Nephron (organoid): ENCODE measurements around the gene FBH1.

Source experiments
- H3K27ac Mint-ChIP-seq, 3 experiments: 2 replicates each; pipeline ENCODE4 v1.8.0; 2020; ENCODE audit warnings: mixed read lengths in 3 of 3, mild to moderate bottlenecking in 2 of 3, moderate library complexity in 1 of 3
- H3K27me3 Mint-ChIP-seq: 2 replicates; pipeline ENCODE4 v1.8.0; 2021; ENCODE audit warnings: low read depth, mild to moderate bottlenecking, moderate library complexity, mixed read lengths
- H3K36me3 Mint-ChIP-seq: 2 replicates; pipeline ENCODE4 v1.8.0; 2020; ENCODE audit warnings: low read depth, mixed read lengths
- H3K4me1 Mint-ChIP-seq: 2 replicates; pipeline ENCODE4 v1.8.0; 2020; ENCODE audit warnings: mixed read lengths
- H3K4me3 Mint-ChIP-seq, 3 experiments: 2 replicates each; pipeline ENCODE4 v1.8.0; 2020; ENCODE audit warnings: mild to moderate bottlenecking in 3 of 3, mixed read lengths in 3 of 3, moderate library complexity in 2 of 3
- H3K9me3 Mint-ChIP-seq: 2 replicates; pipeline ENCODE4 v1.8.0; 2020; ENCODE audit warnings: mixed read lengths
- CTCF ChIP-seq, 3 experiments: fragments of 200-600 bp; sonication (generic); IDR thresholded peaks; one replicate each; pipeline ENCODE4 v1.5.0; 2021; ENCODE audit warnings: antibody characterized with exemption in 3 of 3; ENCODE audit not compliant: unreplicated experiment in 3 of 3

FBH1 gene

GRCh38 chr10:5951167-5951711, 61.2 kb downstream of the FBH1 start:
- Mint-ChIP-seq H3K4me1 (peaks cover 15% of the 10 kb centered on the region), H3K9me3 (no peaks in the 10 kb centered on the region), H3K4me3 (no peak overlapping the region), H3K27ac (no peak overlapping the region), H3K36me3 (no peaks in the 10 kb centered on the region), H3K27me3 (peaks cover 28% of the 10 kb centered on the region)
- no peak for TF ChIP-seq CTCF (IDR thresholded peaks at IDR 0.05; ENCODE audit: unreplicated experiment in 3 of 3)

GRCh38 chr10:5951721-5952407, 61.8 kb downstream of the FBH1 start:
- H3K4me1 Mint-ChIP-seq = peaks cover 14% of the 10 kb centered on the region
- no peaks in the 10 kb centered on the region for H3K9me3 Mint-ChIP-seq
- no peak for TF ChIP-seq CTCF (IDR thresholded peaks at IDR 0.05; ENCODE audit: unreplicated experiment in 3 of 3)
- H3K27me3 Mint-ChIP-seq = peaks cover 28% of the 10 kb centered on the region
- H3K4me3 Mint-ChIP-seq = no peak overlapping the region
- H3K27ac Mint-ChIP-seq = no peak overlapping the region
- H3K36me3 Mint-ChIP-seq = no peaks in the 10 kb centered on the region

- Mint-ChIP-seq H3K9me3 (no peaks in the 10 kb centered on the region), H3K4me1 (peaks cover 12% of the 10 kb centered on the region), H3K27me3 (peaks cover 31% of the 10 kb centered on the region), H3K4me3 (no peak overlapping the region), H3K36me3 (no peaks in the 10 kb centered on the region), H3K27ac (no peak overlapping the region)
- TF ChIP-seq CTCF (IDR thresholded peaks at IDR 0.05; ENCODE audit: unreplicated experiment in 3 of 3) = no peak
Observed at GRCh38 chr10:5952731-5953385, 62.8 kb downstream of the FBH1 start.

DNA sequence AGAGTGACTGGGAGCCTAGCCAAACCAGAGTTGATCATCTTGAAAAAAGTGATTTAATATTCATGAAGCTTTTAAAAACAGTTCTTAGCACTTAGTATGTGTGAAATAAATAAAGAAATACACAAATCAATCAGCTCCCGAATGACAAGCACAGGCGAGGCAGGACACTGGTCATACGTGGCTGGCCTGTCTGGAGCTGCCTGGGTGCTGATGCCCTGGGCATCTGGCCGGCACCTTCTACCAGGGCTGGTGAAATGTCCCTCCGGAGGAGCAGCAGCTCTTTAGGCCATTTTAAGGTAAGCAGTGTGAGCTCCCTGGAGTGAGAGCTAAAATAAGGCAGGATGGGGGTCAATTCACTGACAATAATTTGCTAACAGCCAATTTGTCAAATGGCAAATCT, 63.6 kb downstream of the FBH1 start:
- Mint-ChIP-seq H3K27ac (no peak overlapping the region), H3K4me1 (peaks cover 9% of the 10 kb centered on the region), H3K27me3 (peaks cover 27% of the 10 kb centered on the region), H3K4me3 (no peak overlapping the region), H3K36me3 (no peaks in the 10 kb centered on the region), H3K9me3 (no peaks in the 10 kb centered on the region)
- TF ChIP-seq CTCF (IDR thresholded peaks at IDR 0.05; ENCODE audit: unreplicated experiment in 3 of 3) = no peak

DNA sequence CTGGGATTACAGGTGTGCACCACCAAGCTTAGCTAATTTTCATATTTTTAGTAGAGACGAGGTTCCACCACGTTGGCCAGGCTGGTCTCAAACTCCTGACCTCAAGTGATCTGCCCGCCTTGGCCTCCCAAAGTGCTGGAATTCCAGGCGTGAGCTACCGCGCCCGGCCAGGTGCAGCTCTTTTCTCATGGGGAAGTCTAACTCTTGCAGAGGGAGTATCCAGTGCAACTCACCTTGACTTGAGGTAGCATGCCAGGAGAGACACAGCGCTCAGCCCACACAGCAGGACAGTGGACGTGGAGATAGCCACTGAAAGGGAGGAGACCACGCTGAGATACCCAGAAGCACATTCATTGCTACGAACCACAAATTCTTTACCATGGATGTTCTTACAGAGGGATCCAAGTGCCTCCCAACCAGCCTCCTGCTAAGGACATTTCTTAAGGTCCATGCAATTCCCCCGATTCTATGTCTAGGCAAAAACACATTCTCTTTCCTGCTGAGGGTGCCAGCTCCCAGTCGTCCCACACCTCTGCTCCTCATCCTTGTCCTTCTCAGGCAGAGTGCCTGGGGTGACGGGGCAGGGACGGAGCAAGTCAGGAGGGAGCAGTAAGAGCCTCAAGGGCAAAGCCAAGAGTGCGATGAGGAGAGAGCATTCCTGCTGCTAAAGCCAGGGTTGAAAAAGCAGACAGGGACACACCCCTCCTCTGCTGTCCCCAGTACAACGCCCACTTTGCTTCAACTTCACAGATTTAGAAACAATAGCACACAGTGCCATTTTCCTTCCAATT, 66.3 kb downstream of the FBH1 start:
- H3K4me1 Mint-ChIP-seq = no peaks in the 10 kb centered on the region
- H3K36me3 Mint-ChIP-seq = no peaks in the 10 kb centered on the region
- no peak overlapping the region for H3K4me3 Mint-ChIP-seq
- no peaks in the 10 kb centered on the region for H3K9me3 Mint-ChIP-seq
- no peak overlapping the region for H3K27ac Mint-ChIP-seq
- H3K27me3 Mint-ChIP-seq = peaks cover 14% of the 10 kb centered on the region
- TF ChIP-seq CTCF (IDR thresholded peaks at IDR 0.05; ENCODE audit: unreplicated experiment in 3 of 3) = no peak
